IPS DF 4.7 (cell line): ENCODE results near the gene CALHM1.
"Not testable (repeated sequence)": the region's sequence is repeated elsewhere in the genome, so short reads cannot be mapped to it uniquely, and the experiment has no call there.

Experiments
- DNase-seq: peaks from one replicate; pipeline ENCODE4 v3.0.0-alpha.2; 2013; ENCODE audit warnings: low spot score; ENCODE audit errors: extremely low read depth

Gene CALHM1

GRCh38 chr10:103433858-103434257 lies 24.8 kb downstream of the CALHM1 start:
- no peak for DNase-seq

- no peak for DNase-seq
Observed at GRCh38 chr10:103431902-103432301, 26.8 kb downstream of the CALHM1 start.

- no peak for DNase-seq
Observed at GRCh38 chr10:103429647-103430046, 29.1 kb downstream of the CALHM1 start.

GRCh38 chr10:103428989-103429643 lies 29.6 kb downstream of the CALHM1 start:
- DNase-seq = no peak

- DNase-seq = no peak
Observed at GRCh38 chr10:103427866-103428265, 30.8 kb downstream of the CALHM1 start.

- no peak for DNase-seq
Observed at GRCh38 chr10:103423748-103424147, 35.0 kb downstream of the CALHM1 start.

GRCh38 chr10:103419101-103419500 lies 39.6 kb downstream of the CALHM1 start:
- no peak for DNase-seq

- DNase-seq = no peak
Observed at GRCh38 chr10:103417601-103418000, 41.1 kb downstream of the CALHM1 start.

GRCh38 chr10:103417148-103417469 lies 41.6 kb downstream of the CALHM1 start:
- not testable (repeated sequence) for DNase-seq

- no peak for DNase-seq
Observed at GRCh38 chr10:103416436-103417147, 42.1 kb downstream of the CALHM1 start.

- no peak for DNase-seq
Observed at GRCh38 chr10:103415581-103415980, 43.1 kb downstream of the CALHM1 start.

- no peak for DNase-seq
Observed at GRCh38 chr10:103413564-103413963, 45.1 kb downstream of the CALHM1 start.
